ENCODE results near the gene IFI6. TPM values are rescaled to one million over a fixed set of nuclear protein-coding genes. Genes with fewer than 3 reads are reported as not detected.
"Not testable (repeated sequence)": the region's sequence is repeated elsewhere in the genome, so short reads cannot be mapped to it uniquely, and the experiment has no call there.

Gene IFI6
- total RNA-seq, 2 experiments from 2014 or later = 271 to 272 TPM

DNA sequence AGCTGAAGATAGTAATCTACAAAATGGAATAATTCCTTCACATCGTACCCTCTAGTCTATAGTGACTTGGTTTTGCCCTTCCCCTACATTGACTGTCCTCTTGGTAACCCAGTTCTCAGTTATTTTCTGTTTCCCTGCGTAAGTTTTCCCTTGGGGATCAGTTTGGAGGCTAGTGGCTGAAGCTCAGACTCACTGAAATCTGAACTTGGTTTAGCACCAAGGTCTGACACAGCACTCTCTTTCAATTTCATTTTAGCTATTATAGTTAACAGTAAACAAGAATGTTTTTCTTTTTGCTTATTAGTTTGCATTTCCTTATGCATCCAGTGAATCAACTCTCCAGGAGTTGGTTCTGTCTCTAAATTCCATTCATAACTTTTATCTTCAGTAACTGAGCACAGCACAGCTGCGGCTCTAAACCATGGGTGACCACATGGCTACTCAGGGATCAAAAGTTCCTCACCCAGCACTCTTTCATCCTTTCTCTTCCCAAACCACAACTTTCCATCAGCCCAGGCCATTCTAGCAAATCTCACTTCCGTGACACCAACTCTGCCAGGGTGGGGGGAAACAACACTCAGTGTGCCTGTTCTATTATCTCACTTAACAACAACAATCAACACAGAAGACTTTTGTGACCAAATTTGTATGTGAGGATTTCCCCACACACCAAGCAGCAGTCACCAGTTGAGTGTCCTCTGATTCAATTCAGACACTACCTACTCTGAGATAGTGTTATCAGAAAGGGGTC lies 17.6 kb upstream of the IFI6 start:
- peaks cover 7% of the 10 kb centered on the region for H3K4me1 Mint-ChIP-seq (ENCODE audit: low read depth)
- peaks cover 18% of the 10 kb centered on the region for H3K27me3 Mint-ChIP-seq (ENCODE audit: low read depth)
- ChIA-PET POLR2A (no interaction called here), CTCF (interaction anchor here (1.0 kb wide), 1 partner anchor 20 kb away, joined by 3 read pairs; no protein-coding TSS in a partner anchor)
- no peak for ATAC-seq
- H3K4me3 Mint-ChIP-seq = no peak overlapping the region
- H3K27ac Mint-ChIP-seq = no peak overlapping the region
- peaks cover 4% of the 10 kb centered on the region for H3K36me3 Mint-ChIP-seq (ENCODE audit: low read depth)
- H3K9me3 Mint-ChIP-seq (ENCODE audit: insufficient read depth) = peaks cover 6% of the 10 kb centered on the region
- DNase-seq = no peak

GRCh38 chr1:27687906-27688305 lies 15.9 kb upstream of the IFI6 start:
- ChIA-PET POLR2A (no interaction called here), CTCF (no interaction called here)
- Mint-ChIP-seq H3K27me3 (ENCODE audit: low read depth) (peaks cover 15% of the 10 kb centered on the region), H3K27ac (no peak overlapping the region), H3K36me3 (ENCODE audit: low read depth) (peaks cover 4% of the 10 kb centered on the region), H3K4me1 (ENCODE audit: low read depth) (peaks cover 7% of the 10 kb centered on the region), H3K4me3 (no peak overlapping the region), H3K9me3 (ENCODE audit: insufficient read depth) (peaks cover 7% of the 10 kb centered on the region)
- no peak for ATAC-seq
- DNase-seq = no peak

- H3K27ac Mint-ChIP-seq = no peak overlapping the region
- ChIA-PET POLR2A (interaction anchor here (1.0 kb wide), 1 partner anchor 39 kb away, joined by 3 read pairs; no protein-coding TSS in a partner anchor), CTCF (interaction anchor here (1.1 to 2.0 kb wide), 2 partner anchors 17 to 33 kb away, joined by 3 to 5 read pairs; no protein-coding TSS in a partner anchor)
These were observed 14.4 kb upstream of the IFI6 start for GRCh38 chr1:27686223-27686990.

GRCh38 chr1:27684176-27684575 lies 12.2 kb upstream of the IFI6 start:
- ATAC-seq (no peak), DNase-seq (no peak)
- peaks cover 6% of the 10 kb centered on the region for H3K27me3 Mint-ChIP-seq (ENCODE audit: low read depth)
- H3K36me3 Mint-ChIP-seq (ENCODE audit: low read depth) = peaks cover 5% of the 10 kb centered on the region
- H3K9me3 Mint-ChIP-seq (ENCODE audit: insufficient read depth) = peaks cover 23% of the 10 kb centered on the region
- no peaks in the 10 kb centered on the region for H3K4me1 Mint-ChIP-seq (ENCODE audit: low read depth)
- ChIA-PET POLR2A (no interaction called here), CTCF (interaction anchor here (2.4 kb wide), 1 partner anchor 15 kb away, joined by 9 read pairs; no protein-coding TSS in a partner anchor)
- H3K4me3 Mint-ChIP-seq = no peak overlapping the region
- no peak overlapping the region for H3K27ac Mint-ChIP-seq

More at GRCh38 chr1:27686223-27686990, 14.4 kb upstream of the IFI6 start:
- ATAC-seq (no peak), DNase-seq (no peak)
- peaks cover 6% of the 10 kb centered on the region for H3K36me3 Mint-ChIP-seq (ENCODE audit: low read depth)
- H3K4me1 Mint-ChIP-seq (ENCODE audit: low read depth) = peaks cover 7% of the 10 kb centered on the region
- peaks cover 10% of the 10 kb centered on the region for H3K27me3 Mint-ChIP-seq (ENCODE audit: low read depth)
- peaks cover 13% of the 10 kb centered on the region for H3K9me3 Mint-ChIP-seq (ENCODE audit: insufficient read depth)
- H3K4me3 Mint-ChIP-seq = no peak overlapping the region

DNA sequence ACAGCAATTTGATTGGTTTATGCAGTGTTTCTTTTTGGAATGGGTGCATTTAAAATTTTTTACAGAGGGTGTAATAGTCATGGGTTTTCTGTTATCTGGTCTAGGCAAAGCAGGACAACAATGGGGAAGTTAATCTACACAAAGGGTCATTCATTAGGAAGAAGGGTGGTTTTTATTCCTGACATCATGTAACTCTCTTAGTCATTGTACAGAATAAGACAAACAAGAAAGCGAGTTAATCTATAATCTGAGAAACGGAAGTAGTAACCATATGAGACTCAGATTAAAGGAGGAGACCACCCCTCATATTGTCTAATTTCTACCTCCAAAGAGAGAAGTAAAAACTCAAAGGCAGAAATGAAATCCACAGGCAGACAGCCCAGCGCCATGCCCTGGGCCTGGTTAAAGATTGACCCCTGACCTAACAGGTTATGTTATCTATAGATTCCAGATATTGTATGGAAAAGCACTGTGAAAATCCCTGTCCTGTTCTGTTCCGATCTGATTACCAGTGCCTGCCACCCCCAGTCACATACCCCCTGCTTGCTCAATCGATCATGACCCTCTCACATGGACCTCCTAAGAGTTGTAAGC lies 10.5 kb upstream of the IFI6 start:
- peaks cover 5% of the 10 kb centered on the region for H3K36me3 Mint-ChIP-seq (ENCODE audit: low read depth)
- no peak overlapping the region for H3K4me3 Mint-ChIP-seq
- H3K4me1 Mint-ChIP-seq (ENCODE audit: low read depth) = no peaks in the 10 kb centered on the region
- CTCF ChIA-PET = interaction anchor here (2.4 kb wide), 1 partner anchor 13 kb away, joined by 9 read pairs; no protein-coding TSS in a partner anchor
- no peak overlapping the region for H3K27ac Mint-ChIP-seq
- DNase-seq (no peak), ATAC-seq (no peak)
- H3K9me3 Mint-ChIP-seq (ENCODE audit: insufficient read depth) = peaks cover 27% of the 10 kb centered on the region
- POLR2A ChIA-PET = no interaction called here
- peaks cover 7% of the 10 kb centered on the region for H3K27me3 Mint-ChIP-seq (ENCODE audit: low read depth)

GRCh38 chr1:27681580-27681979 lies 9.6 kb upstream of the IFI6 start:
- CTCF ChIA-PET; POLR2A ChIA-PET; H3K4me1 Mint-ChIP-seq (ENCODE audit: low read depth); H3K27me3 Mint-ChIP-seq (ENCODE audit: low read depth); ATAC-seq; H3K27ac Mint-ChIP-seq; H3K36me3 Mint-ChIP-seq (ENCODE audit: low read depth); DNase-seq; H3K4me3 Mint-ChIP-seq: not testable (repeated sequence)
- H3K9me3 Mint-ChIP-seq (ENCODE audit: insufficient read depth) = peaks cover 27% of the 10 kb centered on the region

DNA sequence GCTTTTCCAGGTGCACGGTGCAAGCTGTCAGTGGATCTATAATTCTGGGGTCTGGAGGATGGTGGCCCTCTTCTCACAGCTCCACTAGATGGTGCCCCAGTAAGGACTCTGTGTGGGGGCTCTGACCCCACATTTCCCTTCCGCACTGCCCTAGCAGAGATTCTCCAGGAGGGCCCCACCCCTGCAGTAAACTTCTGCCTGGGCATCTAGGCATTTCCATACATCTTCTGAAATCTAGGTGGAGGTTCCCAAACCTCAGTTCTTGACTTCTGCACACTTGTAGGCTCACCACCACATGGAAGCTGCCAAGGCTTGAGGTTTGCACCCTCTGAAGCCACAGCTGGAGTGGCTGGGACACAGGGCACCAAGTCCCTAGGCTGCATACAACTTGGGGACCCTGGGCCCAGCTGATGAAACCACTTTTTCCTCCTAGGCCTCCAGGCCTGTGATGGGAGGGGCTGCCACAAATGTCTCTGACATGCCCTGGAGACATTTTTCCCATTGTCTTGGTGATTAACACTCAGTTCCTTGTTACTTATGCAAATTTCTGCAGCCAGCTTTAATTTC lies 8.3 kb upstream of the IFI6 start:
- CTCF ChIA-PET, DNase-seq: not testable (repeated sequence)

GRCh38 chr1:27678747-27679146 lies 6.8 kb upstream of the IFI6 start:
- Mint-ChIP-seq H3K4me3 (no peak overlapping the region), H3K9me3 (ENCODE audit: insufficient read depth) (peaks cover 27% of the 10 kb centered on the region), H3K27me3 (ENCODE audit: low read depth) (peaks cover 2% of the 10 kb centered on the region), H3K27ac (no peak overlapping the region), H3K36me3 (ENCODE audit: low read depth) (peaks cover 5% of the 10 kb centered on the region), H3K4me1 (ENCODE audit: low read depth) (no peaks in the 10 kb centered on the region)
- CTCF ChIA-PET = interaction anchor here (0.9 to 1.4 kb wide), 4 partner anchors 9 to 133 kb away, joined by 3 to 6 read pairs (median 3); no protein-coding TSS in a partner anchor
- POLR2A ChIA-PET = no interaction called here
- no peak for ATAC-seq
- no peak for DNase-seq

More for the DNA sequence above, 8.3 kb upstream of the IFI6 start:
- H3K4me3 Mint-ChIP-seq; ATAC-seq; H3K27me3 Mint-ChIP-seq (ENCODE audit: low read depth); H3K27ac Mint-ChIP-seq; H3K36me3 Mint-ChIP-seq (ENCODE audit: low read depth); H3K4me1 Mint-ChIP-seq (ENCODE audit: low read depth): not testable (repeated sequence)
- peaks cover 27% of the 10 kb centered on the region for H3K9me3 Mint-ChIP-seq (ENCODE audit: insufficient read depth)
- POLR2A ChIA-PET = interaction anchor here (0.5 kb wide), 1 partner anchor 540 kb away, joined by 3 read pairs; no protein-coding TSS in a partner anchor

- DNase-seq = no peak
These were observed 4.4 kb upstream of the IFI6 start for GRCh38 chr1:27676410-27676809.

DNA sequence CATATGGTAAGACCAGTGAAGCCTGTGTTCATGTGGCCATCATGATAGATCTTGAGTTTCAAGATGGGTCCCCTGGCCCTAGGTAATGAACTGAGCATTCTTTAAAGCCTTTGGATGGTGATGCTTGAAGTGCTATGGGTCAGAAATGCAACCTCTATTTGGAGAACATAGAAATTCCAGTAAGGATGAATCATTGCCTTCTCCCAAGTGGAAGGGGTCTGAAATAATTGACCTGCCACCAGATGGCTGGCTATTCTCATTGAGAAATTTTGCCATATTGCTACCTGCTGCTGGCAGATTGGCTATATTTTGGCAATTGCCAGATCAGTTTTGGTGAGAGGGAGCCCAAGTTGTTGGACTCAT lies 739 bp upstream of the IFI6 start:
- Mint-ChIP-seq H3K9me3 (ENCODE audit: insufficient read depth) (no peaks in the 10 kb centered on the region), H3K4me1 (ENCODE audit: low read depth) (peaks cover 40% of the 10 kb centered on the region), H3K4me3 (peak overlapping the region; percentile 97), H3K27ac (peak overlapping the region; percentile 96), H3K27me3 (ENCODE audit: low read depth) (no peaks in the 10 kb centered on the region), H3K36me3 (ENCODE audit: low read depth) (peaks cover 23% of the 10 kb centered on the region)
- ATAC-seq = no peak
- ChIA-PET CTCF (interaction anchor here (0.6 to 4.1 kb wide), 13 partner anchors 11 to 372 kb away, joined by 3 to 83 read pairs (median 4); partner anchors contain the start of genes AHDC1, FAM76A and STX12), POLR2A (interaction anchor here (1.0 to 2.2 kb wide), 3 partner anchors 10 to 158 kb away, joined by 3 to 19 read pairs (median 6); partner anchors contain the start of genes PPP1R8 and STX12)
- no peak for DNase-seq

More at GRCh38 chr1:27676410-27676809, 4.4 kb upstream of the IFI6 start:
- Mint-ChIP-seq H3K36me3 (ENCODE audit: low read depth) (peaks cover 2% of the 10 kb centered on the region), H3K27me3 (ENCODE audit: low read depth) (peaks cover 2% of the 10 kb centered on the region), H3K4me1 (ENCODE audit: low read depth) (peaks cover 14% of the 10 kb centered on the region), H3K9me3 (ENCODE audit: insufficient read depth) (peaks cover 13% of the 10 kb centered on the region), H3K4me3 (no peak overlapping the region), H3K27ac (no peak overlapping the region)
- no peak for ATAC-seq
- CTCF ChIA-PET = no interaction called here
- POLR2A ChIA-PET = no interaction called here

GRCh38 chr1:27669876-27670275 lies 2.1 kb downstream of the IFI6 start:
- Mint-ChIP-seq H3K36me3 (ENCODE audit: low read depth) (peaks cover 49% of the 10 kb centered on the region), H3K4me1 (ENCODE audit: low read depth) (peaks cover 52% of the 10 kb centered on the region), H3K27me3 (ENCODE audit: low read depth) (no peaks in the 10 kb centered on the region), H3K27ac (peak overlapping the region; percentile 79), H3K4me3 (peak overlapping the region; percentile 97), H3K9me3 (ENCODE audit: insufficient read depth) (no peaks in the 10 kb centered on the region)
- CTCF ChIA-PET = interaction anchor here (0.6 to 4.1 kb wide), 57 partner anchors 8 to 555 kb away, joined by 3 to 83 read pairs (median 5); partner anchors contain the start of genes AHDC1, FAM76A, PPP1R8 and STX12
- DNase-seq = no peak
- ATAC-seq = no peak
- POLR2A ChIA-PET = interaction anchor here (1.1 to 3.0 kb wide), 3 partner anchors 56 to 160 kb away, joined by 3 to 11 read pairs (median 3); partner anchors contain the start of genes FAM76A and PPP1R8
